ENCODE data around the gene PHF23. TPM values are rescaled to one million over a fixed set of nuclear protein-coding genes. Genes with fewer than 3 reads are reported as not detected.

PHF23 gene
- total RNA-seq, 4 donors from 2014 or later: 22.1 to 43.8 (median 28.9) TPM

DNA sequence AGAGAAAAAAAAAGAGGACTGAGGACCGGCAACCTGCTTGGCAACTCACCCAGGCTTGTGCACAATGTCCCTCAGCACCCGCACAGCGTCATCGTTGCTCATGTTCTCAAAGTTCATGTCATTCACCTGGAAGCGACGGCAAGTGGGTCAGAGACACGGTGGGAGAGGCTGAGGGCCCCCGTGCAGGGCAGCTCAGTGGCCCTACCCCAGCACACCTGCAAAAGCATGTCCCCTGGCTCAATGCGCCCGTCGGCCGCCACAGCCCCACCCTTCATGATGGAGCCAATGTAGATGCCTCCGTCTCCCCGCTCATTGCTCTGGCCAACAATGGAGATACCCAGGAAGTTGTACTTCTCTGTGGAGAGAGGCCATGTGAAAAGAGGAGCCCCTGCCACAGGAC is 10.3 kb downstream of the PHF23 start:
- ATAC-seq (ENCODE audit: low FRiP score) (no peak), DNase-seq (ENCODE audit: low spot score) (no peak)
- TF ChIP-seq, protein P1, sequence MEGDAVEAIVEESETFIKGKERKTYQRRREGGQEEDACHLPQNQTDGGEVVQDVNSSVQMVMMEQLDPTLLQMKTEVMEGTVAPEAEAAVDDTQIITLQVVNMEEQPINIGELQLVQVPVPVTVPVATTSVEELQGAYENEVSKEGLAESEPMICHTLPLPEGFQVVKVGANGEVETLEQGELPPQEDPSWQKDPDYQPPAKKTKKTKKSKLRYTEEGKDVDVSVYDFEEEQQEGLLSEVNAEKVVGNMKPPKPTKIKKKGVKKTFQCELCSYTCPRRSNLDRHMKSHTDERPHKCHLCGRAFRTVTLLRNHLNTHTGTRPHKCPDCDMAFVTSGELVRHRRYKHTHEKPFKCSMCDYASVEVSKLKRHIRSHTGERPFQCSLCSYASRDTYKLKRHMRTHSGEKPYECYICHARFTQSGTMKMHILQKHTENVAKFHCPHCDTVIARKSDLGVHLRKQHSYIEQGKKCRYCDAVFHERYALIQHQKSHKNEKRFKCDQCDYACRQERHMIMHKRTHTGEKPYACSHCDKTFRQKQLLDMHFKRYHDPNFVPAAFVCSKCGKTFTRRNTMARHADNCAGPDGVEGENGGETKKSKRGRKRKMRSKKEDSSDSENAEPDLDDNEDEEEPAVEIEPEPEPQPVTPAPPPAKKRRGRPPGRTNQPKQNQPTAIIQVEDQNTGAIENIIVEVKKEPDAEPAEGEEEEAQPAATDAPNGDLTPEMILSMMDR (IDR thresholded peaks at IDR 0.05): no peak

DNA sequence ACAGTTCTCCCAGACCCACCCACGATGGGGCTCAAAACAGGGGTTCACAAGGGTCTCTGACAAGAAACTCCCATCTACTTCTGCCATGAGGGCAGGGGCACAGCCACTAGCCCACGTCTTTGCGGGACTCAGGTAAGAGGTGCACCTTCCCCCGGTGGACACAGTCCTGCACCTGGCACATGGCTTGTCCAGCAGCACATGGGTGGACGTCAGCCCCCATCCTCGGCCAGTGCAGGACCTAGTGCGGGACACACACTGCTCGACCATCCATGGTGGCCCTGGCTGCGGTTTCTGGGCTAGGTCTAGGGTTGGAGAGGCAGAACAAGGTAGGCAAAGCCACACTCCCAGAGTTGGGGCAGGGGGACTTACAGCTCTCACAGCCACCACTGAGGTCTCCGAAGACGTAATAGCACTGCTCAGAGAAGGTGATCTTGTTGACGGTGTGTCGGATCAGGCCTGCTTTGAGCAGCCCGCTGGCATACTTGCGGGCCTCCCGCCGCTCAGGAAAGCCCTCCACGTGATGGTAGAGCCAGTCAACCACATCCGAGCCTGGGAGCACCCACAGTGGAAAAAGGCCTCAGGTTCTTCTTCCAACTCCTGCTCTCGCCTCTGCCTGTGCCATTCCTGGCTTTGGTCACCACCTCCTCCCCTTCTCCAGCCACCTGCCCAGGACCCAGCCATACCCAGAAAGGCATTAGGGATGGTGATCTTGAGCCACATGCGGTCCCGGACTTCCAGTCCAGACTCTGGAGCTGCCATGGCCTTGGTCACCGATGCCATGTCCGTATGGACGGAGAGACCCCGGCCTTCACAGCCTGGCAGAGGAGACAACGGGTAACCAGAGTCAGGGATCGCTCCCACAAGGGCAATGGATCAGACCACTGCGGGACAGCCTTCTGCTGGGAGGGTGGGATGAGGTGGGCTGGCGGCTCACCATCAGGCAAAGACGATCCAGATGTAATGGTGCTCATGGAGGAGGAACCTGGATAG is 12.2 kb downstream of the PHF23 start:
- DNase-seq (ENCODE audit: low spot score): no peak
- ATAC-seq (ENCODE audit: low FRiP score): no peak
- TF ChIP-seq, protein P1 (IDR thresholded peaks at IDR 0.05): no peak

DNA sequence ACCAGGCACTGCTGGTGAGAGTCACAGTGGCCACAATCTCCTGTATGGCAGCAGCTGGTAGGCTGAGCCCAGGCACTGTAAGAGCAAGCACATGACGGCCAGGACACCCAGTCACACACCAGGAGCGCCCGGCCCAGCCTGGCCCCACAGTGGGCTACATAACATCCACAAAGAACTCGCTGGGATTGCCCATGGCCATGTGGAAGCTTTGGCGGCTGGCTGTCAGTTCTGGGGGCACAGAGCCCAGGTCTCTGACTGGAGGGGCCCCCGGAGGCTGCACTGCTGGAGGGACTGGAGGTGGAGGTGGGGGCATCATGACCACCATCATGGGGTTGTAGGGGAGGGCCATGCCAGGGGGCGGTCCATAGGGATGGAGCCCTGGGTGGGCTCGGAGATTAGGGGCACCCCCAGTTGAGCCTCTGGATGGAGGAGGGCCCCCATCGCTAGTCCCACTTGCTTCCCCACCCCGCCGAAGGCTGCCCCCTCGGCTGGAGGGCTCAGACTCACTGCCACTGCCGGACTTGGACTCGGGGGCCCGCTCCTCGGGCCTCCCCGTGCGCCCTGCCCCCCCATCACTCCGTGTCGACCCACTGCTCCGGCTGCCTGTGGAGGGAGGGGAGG is 13.4 kb downstream of the PHF23 start:
- ATAC-seq (ENCODE audit: low FRiP score): no peak
- TF ChIP-seq, protein P1 (IDR thresholded peaks at IDR 0.05): no peak
- no peak for DNase-seq (ENCODE audit: low spot score)

DNA sequence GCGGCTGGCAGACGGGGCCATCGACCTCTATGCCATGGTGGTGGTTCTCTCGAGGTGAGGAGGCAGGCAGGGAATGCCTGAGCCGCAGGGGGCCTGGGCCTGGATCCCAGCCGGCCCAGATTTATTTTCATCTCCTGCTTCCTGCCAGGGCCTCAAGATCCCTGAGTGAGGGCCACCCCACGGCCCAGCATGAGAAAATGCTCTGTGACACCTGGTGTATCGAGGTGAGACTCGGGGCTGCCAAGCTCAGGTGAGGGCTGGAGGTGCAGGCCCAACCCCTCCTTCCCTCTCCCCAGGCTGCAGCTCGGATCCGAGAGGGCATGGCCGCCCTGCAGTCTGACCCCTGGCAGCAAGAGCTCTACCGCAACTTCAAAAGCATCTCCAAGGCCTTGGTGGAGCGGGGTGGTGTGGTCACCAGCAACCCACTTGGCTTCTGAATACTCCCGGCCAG is 14.6 kb downstream of the PHF23 start:
- DNase-seq (ENCODE audit: low spot score) (no peak), ATAC-seq (ENCODE audit: low FRiP score) (no peak)
- TF ChIP-seq, protein P1 (IDR thresholded peaks at IDR 0.05): no peak

DNA sequence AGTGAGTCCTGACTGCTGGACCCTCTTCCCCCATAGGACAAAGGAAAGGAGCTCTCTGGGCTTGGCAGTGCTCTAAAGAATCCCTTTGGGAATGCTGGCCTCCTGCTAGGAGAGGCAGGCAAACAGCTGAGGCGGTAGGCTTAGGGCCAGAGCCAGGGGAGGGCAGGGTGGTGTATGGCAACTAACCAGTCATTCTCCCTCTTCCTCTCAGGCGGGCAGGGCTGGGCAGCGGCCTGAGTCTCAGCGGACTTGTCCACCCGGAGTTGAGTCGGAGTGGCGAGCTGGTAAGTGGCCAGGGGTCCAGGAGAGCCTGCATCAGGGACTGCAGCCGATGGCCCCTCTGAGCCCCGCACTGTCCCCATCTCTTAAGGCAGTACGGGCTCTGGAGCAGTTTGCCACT is 15.1 kb downstream of the PHF23 start:
- DNase-seq (ENCODE audit: low spot score): no peak

DNA sequence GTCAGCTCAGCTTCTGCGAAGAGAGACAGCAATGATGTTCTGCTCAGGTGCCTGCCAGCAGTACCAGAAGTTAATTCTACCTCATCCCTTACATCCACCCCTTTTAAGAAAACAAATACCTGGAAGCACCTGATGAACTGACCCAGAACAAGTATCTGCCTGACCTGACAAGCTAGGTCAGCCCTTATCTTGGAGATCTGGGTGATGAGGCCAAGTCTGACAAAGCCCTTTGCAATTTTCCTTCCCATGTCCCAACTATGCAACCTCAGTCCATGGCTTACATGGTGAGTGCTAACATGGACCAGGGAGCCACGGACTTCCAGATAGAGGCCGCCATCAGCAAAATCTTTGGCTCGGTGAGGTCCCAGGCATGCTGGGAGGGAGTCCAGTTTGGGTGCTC is 15.9 kb downstream of the PHF23 start:
- DNase-seq (ENCODE audit: low spot score) (no peak), ATAC-seq (ENCODE audit: low FRiP score) (no peak)
- TF ChIP-seq, protein P1 (IDR thresholded peaks at IDR 0.05): no peak

More for the DNA sequence above, 15.1 kb downstream of the PHF23 start:
- no peak for ATAC-seq (ENCODE audit: low FRiP score)
- TF ChIP-seq, protein P1 (IDR thresholded peaks at IDR 0.05): no peak

Data from omental fat pad (tissue), 4 donors.